Spinal cord (tissue), 10 donors: ENCODE measurements around the gene RIPOR3. TPM values are rescaled to one million over a fixed set of nuclear protein-coding genes. Genes with fewer than 3 reads are reported as not detected.
A peak's percentile ranks its signal among the peaks of the same experiment; 100 is the strongest.
"Not testable (repeated sequence)": the region's sequence is repeated elsewhere in the genome, so short reads cannot be mapped to it uniquely, and the experiment has no call there.

ENCODE experiments used
- DNase-seq, 6 donors: peaks; one replicate each; pipeline versions ENCODE4 v3.0.0 to v3.0.0-alpha.2; 2013 to 2015; ENCODE audit warnings: low spot score in 6 of 6, low read depth in 4 of 6
- H3K27ac ChIP-seq: one replicate; pipeline ENCODE4 v1.5.1; 2013; ENCODE audit warnings: low read depth, low read length, control low read depth
- H3K27me3 ChIP-seq: one replicate; pipeline ENCODE4 v1.6.1; 2013; ENCODE audit warnings: low read length; ENCODE audit not compliant: control insufficient read depth, insufficient read depth
- H3K36me3 ChIP-seq: one replicate; pipeline ENCODE4 v1.6.1; 2013; ENCODE audit warnings: low read length; ENCODE audit not compliant: control insufficient read depth, insufficient read depth
- H3K4me1 ChIP-seq: one replicate; pipeline ENCODE4 v1.6.1; 2013; ENCODE audit warnings: low read length; ENCODE audit not compliant: control insufficient read depth, insufficient read depth
- H3K4me3 ChIP-seq: one replicate; pipeline ENCODE4 v1.5.1; 2013; ENCODE audit warnings: low read depth, low read length, control low read depth
- H3K9me3 ChIP-seq: one replicate; pipeline ENCODE4 v1.6.1; 2013; ENCODE audit warnings: low read length; ENCODE audit not compliant: control insufficient read depth, insufficient read depth
- WGBS: methylation state at CpG from one replicate; pipeline ENCODE4 v1.1.5; 2013; ENCODE audit warnings: missing lambda C conversion rate; ENCODE audit not compliant: insufficient coverage; 5-methylcytosine and 5-hydroxymethylcytosine counted together
- polyA plus RNA-seq, 2 donors: library from polyadenylated mRNA; unstranded; fragments of 120-200 nt; gene quantifications; one replicate each; pipeline ENCODE4 v1.2.1, GENCODE V29; 2013; ENCODE audit not compliant: insufficient read length in 2 of 2
- total RNA-seq, 2 donors: library from RNA; depleted of rRNA in 1 of 2; stranded (reverse); fragments of 120-200 nt in 1 of 2; fragments of >200 nt in 1 of 2; gene quantifications; one replicate each; pipeline versions ENCODE4 v1.2.3 to v1.2.4, GENCODE V29; 2013 to 2014
- donor health status: healthy.

Gene RIPOR3
- total and polyA plus RNA-seq, 4 donors: 2.7 to 9.3 (median 7.0) TPM

GRCh38 chr20:50572938-50573777 is 118.2 kb downstream of the RIPOR3 start:
- peak overlapping the region; percentile 43 for H3K27ac ChIP-seq
- DNase-seq: peak; percentile 38 to 95 (median 67)
- no peaks in the 10 kb centered on the region for H3K27me3 ChIP-seq
- H3K4me3 ChIP-seq: no peak overlapping the region
- H3K36me3 ChIP-seq: peaks cover 48% of the 10 kb centered on the region
- no peaks in the 10 kb centered on the region for H3K9me3 ChIP-seq
- peaks cover 36% of the 10 kb centered on the region for H3K4me1 ChIP-seq
- 29% methylated on average over 6 of the region's 6 CpGs for WGBS

GRCh38 chr20:50571466-50571865 is 119.9 kb downstream of the RIPOR3 start:
- Histone ChIP-seq H3K27me3 (no peaks in the 10 kb centered on the region), H3K36me3 (peaks cover 40% of the 10 kb centered on the region), H3K9me3 (no peaks in the 10 kb centered on the region), H3K4me1 (peaks cover 26% of the 10 kb centered on the region), H3K4me3 (no peak overlapping the region), H3K27ac (no peak overlapping the region)
- no peak for DNase-seq
- 80% methylated on average over 1 of the region's 2 CpGs for WGBS

GRCh38 chr20:50569864-50570836 is 121.2 kb downstream of the RIPOR3 start:
- Histone ChIP-seq H3K4me3 (no peak overlapping the region), H3K4me1 (peaks cover 22% of the 10 kb centered on the region), H3K27me3 (no peaks in the 10 kb centered on the region), H3K36me3 (peaks cover 32% of the 10 kb centered on the region), H3K9me3 (no peaks in the 10 kb centered on the region), H3K27ac (no peak overlapping the region)
- 98% methylated on average over 8 of the region's 14 CpGs for WGBS
- no peak for DNase-seq

- H3K9me3 ChIP-seq, H3K4me3 ChIP-seq, DNase-seq, H3K27ac ChIP-seq, H3K27me3 ChIP-seq: not testable (repeated sequence)
- peaks cover 22% of the 10 kb centered on the region for H3K4me1 ChIP-seq
- H3K36me3 ChIP-seq: peaks cover 26% of the 10 kb centered on the region
- WGBS: 97% methylated on average over 6 of the region's 7 CpGs
Observed at GRCh38 chr20:50569487-50569863, 121.9 kb downstream of the RIPOR3 start.

- H3K4me3 ChIP-seq: no peak overlapping the region
- H3K27ac ChIP-seq: no peak overlapping the region
- H3K27me3 ChIP-seq: no peaks in the 10 kb centered on the region
- peaks cover 15% of the 10 kb centered on the region for H3K4me1 ChIP-seq
- no peaks in the 10 kb centered on the region for H3K9me3 ChIP-seq
- WGBS: 84% methylated on average over 10 of the region's 11 CpGs
- peaks cover 21% of the 10 kb centered on the region for H3K36me3 ChIP-seq
- no peak for DNase-seq
Observed at GRCh38 chr20:50568549-50568942, 122.8 kb downstream of the RIPOR3 start.

- Histone ChIP-seq H3K27me3 (no peaks in the 10 kb centered on the region), H3K4me1 (peaks cover 10% of the 10 kb centered on the region), H3K4me3 (no peak overlapping the region), H3K9me3 (no peaks in the 10 kb centered on the region), H3K27ac (no peak overlapping the region), H3K36me3 (peaks cover 21% of the 10 kb centered on the region)
- no peak for DNase-seq
- WGBS: 98% methylated on average over 11 of the region's 18 CpGs
Observed at GRCh38 chr20:50567860-50568548, 123.3 kb downstream of the RIPOR3 start.

GRCh38 chr20:50565871-50566270 is 125.5 kb downstream of the RIPOR3 start:
- DNase-seq: no peak
- Histone ChIP-seq H3K4me1 (peaks cover 11% of the 10 kb centered on the region), H3K9me3 (no peaks in the 10 kb centered on the region), H3K36me3 (peaks cover 33% of the 10 kb centered on the region), H3K27me3 (no peaks in the 10 kb centered on the region), H3K4me3 (no peak overlapping the region), H3K27ac (no peak overlapping the region)
- WGBS: 80% methylated on average over 1 of the region's 4 CpGs

- H3K27ac ChIP-seq: no peak overlapping the region
- H3K36me3 ChIP-seq: peaks cover 33% of the 10 kb centered on the region
- H3K27me3 ChIP-seq: no peaks in the 10 kb centered on the region
- WGBS: 71% methylated on average over 2 of the region's 2 CpGs
- H3K4me1 ChIP-seq: peaks cover 8% of the 10 kb centered on the region
- DNase-seq: no peak
- H3K9me3 ChIP-seq: no peaks in the 10 kb centered on the region
- no peak overlapping the region for H3K4me3 ChIP-seq
Observed at GRCh38 chr20:50565383-50565782, 126.0 kb downstream of the RIPOR3 start.
